Ammon's horn (tissue), 1 donor: ENCODE data around the gene HBA1.
A peak's percentile ranks its signal among the peaks of the same experiment; 100 is the strongest.
"Not testable (repeated sequence)": the region's sequence is repeated elsewhere in the genome, so short reads cannot be mapped to it uniquely, and the experiment has no call there.

Experiments
- DNase-seq: peaks from one replicate; pipeline ENCODE4 v3.0.0-alpha.2; 2016; ENCODE audit warnings: low spot score

Gene HBA1

GRCh38 chr16:175011-175949, 1.2 kb upstream of the HBA1 start:
- no peak for DNase-seq

GRCh38 chr16:176006-176405, 474 bp upstream of the HBA1 start:
- DNase-seq = not testable (repeated sequence)

GRCh38 chr16:177394-177822, 928 bp downstream of the HBA1 start:
- no peak for DNase-seq

- no peak for DNase-seq
Observed at GRCh38 chr16:177981-178667, 1.6 kb downstream of the HBA1 start.

GRCh38 chr16:178668-179015, 2.2 kb downstream of the HBA1 start:
- no peak for DNase-seq

GRCh38 chr16:179211-180092, 3.0 kb downstream of the HBA1 start:
- no peak for DNase-seq

- DNase-seq = no peak
Observed at GRCh38 chr16:180101-180675, 3.7 kb downstream of the HBA1 start, which contains the start of gene HBQ1. Gene HBQ1, plus strand, starts transcription at chr16:180459. Its CDS starts 28 bp downstream, at chr16:180487.

GRCh38 chr16:180681-181564, 4.4 kb downstream of the HBA1 start:
- DNase-seq = peak; percentile 55

- DNase-seq = no peak
Observed at GRCh38 chr16:181565-182021, 5.1 kb downstream of the HBA1 start.

- DNase-seq = no peak
Observed at GRCh38 chr16:183005-183404, 6.5 kb downstream of the HBA1 start.

GRCh38 chr16:185213-185612, 8.7 kb downstream of the HBA1 start:
- DNase-seq = no peak

- no peak for DNase-seq
Observed at GRCh38 chr16:185691-186090, 9.2 kb downstream of the HBA1 start.

GRCh38 chr16:187330-187729, 10.8 kb downstream of the HBA1 start:
- no peak for DNase-seq

GRCh38 chr16:188674-189073, 12.2 kb downstream of the HBA1 start:
- DNase-seq = no peak

GRCh38 chr16:189604-190186, 13.2 kb downstream of the HBA1 start:
- DNase-seq = no peak

- no peak for DNase-seq
Observed at GRCh38 chr16:191831-192230, 15.4 kb downstream of the HBA1 start.

GRCh38 chr16:192686-193085, 16.2 kb downstream of the HBA1 start:
- no peak for DNase-seq

- no peak for DNase-seq
Observed at GRCh38 chr16:193441-193840, 17.0 kb downstream of the HBA1 start.

- DNase-seq = no peak
Observed at GRCh38 chr16:194516-194915, 18.0 kb downstream of the HBA1 start.

GRCh38 chr16:200388-200787, 23.9 kb downstream of the HBA1 start:
- DNase-seq = no peak
